Measurements from ENCODE around the gene RAPGEF1. TPM values are rescaled to one million over a fixed set of nuclear protein-coding genes. Genes with fewer than 3 reads are reported as not detected.

The RAPGEF1 gene
- total RNA-seq, 4 donors from 2014 or later, result 32.0 to 57.3 (median 38.9) TPM

DNA sequence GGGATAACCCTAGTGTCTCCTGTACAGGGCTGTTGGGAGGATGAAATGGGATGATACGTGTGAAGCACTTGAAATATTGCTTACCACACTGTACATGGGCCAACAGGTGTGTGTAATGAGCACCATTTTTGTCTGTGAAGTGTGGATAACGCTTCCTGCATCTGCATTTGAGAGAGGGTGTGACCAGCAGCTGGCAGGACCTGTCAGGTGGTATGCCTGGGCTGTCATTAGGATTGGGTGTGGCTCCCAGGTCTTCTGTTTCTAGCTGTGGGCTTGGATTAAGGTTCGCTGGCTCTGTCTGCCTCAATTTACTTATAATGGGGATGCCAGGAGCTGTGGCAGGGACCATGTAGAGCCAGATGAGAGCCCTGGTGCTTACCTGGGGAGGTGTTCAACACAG is 120.2 kb downstream of the RAPGEF1 start:
- Histone ChIP-seq H3K4me1 (peaks cover 0 to 34% (median 17%) of the 10 kb centered on the region in 4 donors), H3K9me3 (no peaks in the 10 kb centered on the region), H3K36me3 (peaks cover 0 to 78% (median 5%) of the 10 kb centered on the region in 3 donors), H3K27me3 (no peaks in the 10 kb centered on the region), H3K4me3 (no peak overlapping the region), H3K27ac (no peak overlapping the region)
- no peak for DNase-seq (ENCODE audit: low spot score in 2 of 2)
- 93 to 96% methylated on average over 3 of the region's 3 CpGs for WGBS, 2 donors
- no peak for TF ChIP-seq POLR2A (IDR thresholded peaks at IDR 0.05)
- TF ChIP-seq EP300 (IDR thresholded peaks at IDR 0.05), result no peak
- TF ChIP-seq, protein P1, sequence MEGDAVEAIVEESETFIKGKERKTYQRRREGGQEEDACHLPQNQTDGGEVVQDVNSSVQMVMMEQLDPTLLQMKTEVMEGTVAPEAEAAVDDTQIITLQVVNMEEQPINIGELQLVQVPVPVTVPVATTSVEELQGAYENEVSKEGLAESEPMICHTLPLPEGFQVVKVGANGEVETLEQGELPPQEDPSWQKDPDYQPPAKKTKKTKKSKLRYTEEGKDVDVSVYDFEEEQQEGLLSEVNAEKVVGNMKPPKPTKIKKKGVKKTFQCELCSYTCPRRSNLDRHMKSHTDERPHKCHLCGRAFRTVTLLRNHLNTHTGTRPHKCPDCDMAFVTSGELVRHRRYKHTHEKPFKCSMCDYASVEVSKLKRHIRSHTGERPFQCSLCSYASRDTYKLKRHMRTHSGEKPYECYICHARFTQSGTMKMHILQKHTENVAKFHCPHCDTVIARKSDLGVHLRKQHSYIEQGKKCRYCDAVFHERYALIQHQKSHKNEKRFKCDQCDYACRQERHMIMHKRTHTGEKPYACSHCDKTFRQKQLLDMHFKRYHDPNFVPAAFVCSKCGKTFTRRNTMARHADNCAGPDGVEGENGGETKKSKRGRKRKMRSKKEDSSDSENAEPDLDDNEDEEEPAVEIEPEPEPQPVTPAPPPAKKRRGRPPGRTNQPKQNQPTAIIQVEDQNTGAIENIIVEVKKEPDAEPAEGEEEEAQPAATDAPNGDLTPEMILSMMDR (IDR thresholded peaks at IDR 0.05), result no peak

- no peak for DNase-seq (ENCODE audit: low spot score in 2 of 2)
- Histone ChIP-seq H3K4me3 (no peak overlapping the region), H3K9me3 (no peaks in the 10 kb centered on the region), H3K27me3 (no peaks in the 10 kb centered on the region), H3K4me1 (peaks cover 0 to 30% (median 15%) of the 10 kb centered on the region in 4 donors), H3K27ac (peak overlapping the region in 1 of 4 donors; percentile 49), H3K36me3 (peaks cover 0 to 69% (median 5%) of the 10 kb centered on the region in 3 donors)
- 96 to 98% methylated on average over 16 of the region's 16 CpGs for whole genome bisulfite sequencing, 2 donors
- TF ChIP-seq POLR2A (IDR thresholded peaks at IDR 0.05) (no peak), EP300 (IDR thresholded peaks at IDR 0.05) (no peak)
- TF ChIP-seq, protein P1 (IDR thresholded peaks at IDR 0.05), result no peak
Measured at GRCh38 chr9:131618785-131619184, 121.1 kb downstream of the RAPGEF1 start.

DNA sequence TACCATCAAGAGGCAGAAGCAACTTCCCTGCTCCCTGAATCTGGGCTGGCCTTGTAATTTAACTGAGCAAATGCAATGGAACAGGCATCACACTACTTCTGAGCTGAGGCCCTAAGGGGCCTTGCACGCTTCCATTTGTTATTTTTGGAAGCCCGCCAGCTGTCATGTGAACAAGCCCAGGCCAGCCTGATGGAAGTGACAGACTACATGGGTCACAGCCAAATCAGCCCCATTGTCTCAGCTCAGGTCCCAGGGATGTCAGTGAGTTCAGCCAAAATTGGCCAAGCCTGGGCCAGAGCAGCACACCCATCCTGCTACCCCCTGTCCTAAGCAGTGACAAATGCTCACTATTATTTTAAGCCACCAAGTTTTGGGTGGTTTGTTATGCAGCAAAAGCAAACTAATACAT is 121.8 kb downstream of the RAPGEF1 start:
- Histone ChIP-seq H3K27me3 (no peaks in the 10 kb centered on the region), H3K4me1 (peaks cover 0 to 30% (median 15%) of the 10 kb centered on the region in 4 donors), H3K9me3 (no peaks in the 10 kb centered on the region), H3K27ac (peak overlapping the region in 2 of 4 donors; percentile 69 to 80), H3K36me3 (peaks cover 0 to 68% (median 5%) of the 10 kb centered on the region in 3 donors), H3K4me3 (no peak overlapping the region)
- 30 to 56% methylated on average over 2 of the region's 2 CpGs for WGBS, 2 donors
- peak in 1 of 2 donors; percentile 36 for TF ChIP-seq EP300 (IDR thresholded peaks at IDR 0.05)
- TF ChIP-seq, protein P1 (IDR thresholded peaks at IDR 0.05), result no peak
- DNase-seq (ENCODE audit: low spot score in 2 of 2), result peak; percentile 25 to 45

DNA sequence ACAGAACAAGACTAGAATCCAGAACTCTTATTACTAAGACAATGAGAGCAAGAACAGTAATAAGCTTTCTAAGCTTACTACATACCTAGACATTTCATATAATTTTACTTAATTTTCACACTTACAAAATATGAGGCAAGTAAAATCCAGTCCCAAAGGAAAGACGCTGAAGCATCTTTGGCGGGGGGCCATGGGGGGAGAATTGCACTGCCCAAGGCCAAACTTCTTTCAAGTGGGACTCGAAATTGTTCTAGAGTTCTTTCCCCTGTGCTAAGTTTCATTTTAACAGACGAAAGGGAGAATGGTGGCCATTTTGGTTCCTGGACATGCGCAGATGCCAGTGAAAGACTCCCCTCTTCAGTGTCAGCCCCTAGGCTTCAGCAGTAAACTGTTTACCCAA is 122.3 kb downstream of the RAPGEF1 start:
- H3K36me3 ChIP-seq, result peaks cover 0 to 68% (median 5%) of the 10 kb centered on the region in 3 donors
- 84 to 91% methylated on average over 5 of the region's 5 CpGs for WGBS, 2 donors
- peak overlapping the region in 3 of 4 donors; percentile 52 to 80 (median 69) for H3K27ac ChIP-seq
- H3K4me1 ChIP-seq, result peaks cover 0 to 30% (median 15%) of the 10 kb centered on the region in 4 donors
- H3K4me3 ChIP-seq, result no peak overlapping the region
- H3K27me3 ChIP-seq, result no peaks in the 10 kb centered on the region
- H3K9me3 ChIP-seq, result no peaks in the 10 kb centered on the region
- TF ChIP-seq POLR2A (IDR thresholded peaks at IDR 0.05) (no peak), EP300 (IDR thresholded peaks at IDR 0.05) (no peak)
- TF ChIP-seq, protein P1 (IDR thresholded peaks at IDR 0.05), result no peak
- no peak for DNase-seq (ENCODE audit: low spot score in 2 of 2)

DNA sequence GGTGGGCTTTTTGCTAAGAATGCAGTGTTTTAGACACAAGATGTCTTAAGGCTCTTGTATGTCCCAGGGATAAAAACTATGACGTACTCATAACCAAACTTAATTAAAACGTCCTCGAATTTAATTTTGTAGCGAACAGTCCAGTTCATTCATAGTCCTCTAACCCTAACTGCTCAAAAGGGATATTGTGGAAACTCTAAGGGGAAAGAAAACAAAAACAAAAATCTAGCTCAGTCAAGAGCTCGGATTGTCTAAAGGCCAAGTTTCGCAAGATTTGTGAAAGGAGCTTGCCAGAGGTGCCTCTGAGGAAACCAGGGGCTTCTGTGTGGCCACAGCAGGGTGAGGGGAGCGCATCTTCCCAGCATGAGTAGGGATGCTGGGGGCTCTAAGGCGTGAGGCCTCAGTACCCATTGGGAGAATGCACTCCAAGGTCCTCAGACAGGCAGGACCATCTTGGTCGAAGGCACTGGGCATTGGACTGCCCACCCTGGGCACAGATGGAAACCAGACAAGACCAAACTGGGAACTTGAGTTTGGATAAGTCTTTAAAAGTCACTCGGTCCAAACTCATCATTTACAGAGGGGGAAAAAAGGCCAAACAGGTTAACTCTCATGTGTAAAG is 122.8 kb downstream of the RAPGEF1 start:
- DNase-seq (ENCODE audit: low spot score in 2 of 2), result no peak
- H3K27me3 ChIP-seq, result no peaks in the 10 kb centered on the region
- H3K36me3 ChIP-seq, result peaks cover 0 to 68% (median 5%) of the 10 kb centered on the region in 3 donors
- no peaks in the 10 kb centered on the region for H3K9me3 ChIP-seq
- H3K4me3 ChIP-seq, result no peak overlapping the region
- H3K4me1 ChIP-seq, result peaks cover 0 to 30% (median 14%) of the 10 kb centered on the region in 4 donors
- 28 to 48% methylated on average over 10 of the region's 10 CpGs for WGBS, 2 donors
- TF ChIP-seq, protein P1 (IDR thresholded peaks at IDR 0.05), result no peak
- TF ChIP-seq EP300 (IDR thresholded peaks at IDR 0.05), result peak in 1 of 2 donors; percentile 57
- H3K27ac ChIP-seq, result peak overlapping the region in 3 of 4 donors; percentile 52 to 80 (median 69)

All from tibial nerve (tissue), 4 donors.